IPS-11a (cell line): Measurements from ENCODE around the gene COPE.
A peak's percentile ranks its signal among the peaks of the same experiment; 100 is the strongest.
"Not testable (repeated sequence)": the region's sequence is repeated elsewhere in the genome, so short reads cannot be mapped to it uniquely, and the experiment has no call there.

Experiments used
- H3K4me3 ChIP-seq: one replicate; pipeline ENCODE4 v1.5.1; 2013; ENCODE audit warnings: low read depth, low read length, control low read depth

Gene COPE

DNA sequence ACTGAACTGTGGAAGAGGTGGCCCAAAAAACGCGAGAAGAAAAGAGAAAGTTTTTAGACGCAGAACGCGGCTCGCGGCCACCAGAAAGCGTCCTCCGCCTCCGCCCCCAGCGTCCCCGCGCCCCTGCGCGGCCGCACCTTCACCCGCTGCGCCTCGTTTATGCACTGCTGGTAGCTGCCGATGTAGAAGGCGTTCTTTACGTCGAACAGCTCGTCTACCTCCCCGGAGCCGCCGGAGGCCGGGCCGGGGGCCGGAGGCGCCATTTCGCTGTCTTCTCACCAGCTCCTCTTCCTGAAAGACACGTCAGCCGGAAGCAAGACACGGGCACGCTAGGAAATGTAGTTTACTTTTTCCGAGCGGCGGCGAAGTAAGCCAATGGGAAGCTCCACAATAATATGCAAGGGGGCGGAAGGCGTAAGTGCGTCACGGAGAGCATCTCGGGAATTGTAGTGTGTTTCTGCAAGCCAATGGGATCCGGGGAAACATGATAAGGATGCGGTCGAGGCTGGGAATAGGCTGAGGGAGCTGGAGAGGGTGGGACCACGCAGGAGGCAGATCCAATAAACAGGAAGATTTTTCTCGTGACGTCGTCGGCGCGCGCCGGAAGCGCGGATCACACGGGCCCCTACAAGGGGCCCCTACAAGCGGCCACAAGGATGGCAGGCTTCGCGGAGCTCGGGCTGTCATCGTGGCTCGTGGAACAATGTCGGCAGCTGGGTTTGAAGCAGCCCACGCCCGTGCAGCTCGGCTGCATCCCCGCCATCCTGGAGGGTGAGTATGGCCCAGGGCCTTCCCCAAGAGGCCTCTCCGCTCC, at the start of gene COPE, which contains the start of gene DDX49:
TSS of gene COPE (minus strand) at position 302 of the 814 bp plus-strand sequence. CDS start at position 263, 39 bp downstream.
TSS of gene DDX49 (plus strand) at position 630 of the 814 bp plus-strand sequence. CDS start at position 657, 27 bp downstream.
- peak within 1 kb of the TSS; percentile 84 for H3K4me3 ChIP-seq

DNA sequence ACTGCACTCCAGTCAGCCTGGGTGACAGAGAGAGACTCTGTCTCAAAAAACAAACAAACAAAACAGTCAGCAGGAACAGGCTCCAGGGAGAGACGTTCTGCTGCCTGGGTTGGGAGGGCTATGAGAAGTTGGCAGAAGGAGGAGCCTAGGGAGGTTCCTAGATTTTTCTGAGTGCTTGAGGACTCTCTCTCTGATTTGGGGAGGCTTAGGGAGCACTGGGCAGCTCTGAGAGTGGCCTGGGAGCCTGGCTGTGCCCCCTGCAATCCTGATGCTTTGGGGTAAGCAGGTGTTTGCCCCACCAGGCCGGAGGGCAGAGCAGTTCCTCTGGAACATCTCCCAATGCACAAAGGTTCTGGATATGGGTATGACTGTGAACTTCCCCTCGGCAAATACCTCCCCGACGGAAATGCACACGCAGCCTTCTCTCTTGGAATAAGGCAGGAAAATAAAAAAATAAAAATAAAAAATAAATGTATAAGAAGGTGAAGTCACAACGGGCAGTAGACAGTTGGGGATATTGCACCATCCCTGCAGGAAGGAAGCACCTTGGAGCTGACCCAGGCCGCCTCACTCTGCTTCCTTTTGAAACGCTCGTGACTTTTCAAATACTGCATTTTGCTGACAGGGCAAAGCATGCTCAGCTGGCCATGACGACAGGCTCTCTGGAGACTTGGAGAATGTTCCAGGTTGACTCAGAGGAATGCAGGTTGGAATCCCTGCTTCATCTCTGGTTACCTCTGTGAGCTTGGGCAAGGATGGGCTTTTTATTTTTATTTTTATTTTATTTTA, 48.4 kb upstream of the COPE start:
- no peak overlapping the region for H3K4me3 ChIP-seq

DNA sequence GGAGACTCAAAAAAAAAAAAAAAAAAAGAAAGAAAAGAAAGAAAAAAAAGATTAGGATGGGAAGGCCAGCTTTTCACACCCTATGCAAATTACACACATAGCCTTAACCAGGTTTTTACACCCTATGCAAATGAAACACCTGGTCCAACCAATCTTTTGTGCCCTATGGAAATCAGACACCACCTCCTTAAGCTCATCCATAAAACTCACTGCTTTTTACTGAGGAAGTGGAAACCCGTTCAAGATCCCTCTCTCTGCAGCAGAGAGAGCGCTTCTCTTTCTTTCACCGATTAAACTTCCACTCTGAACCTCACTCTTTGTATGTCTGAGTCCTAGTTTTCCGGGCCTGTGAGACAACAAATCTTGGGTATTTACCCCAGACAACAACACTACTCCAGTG, 47.1 kb upstream of the COPE start:
- no peak overlapping the region for H3K4me3 ChIP-seq

DNA sequence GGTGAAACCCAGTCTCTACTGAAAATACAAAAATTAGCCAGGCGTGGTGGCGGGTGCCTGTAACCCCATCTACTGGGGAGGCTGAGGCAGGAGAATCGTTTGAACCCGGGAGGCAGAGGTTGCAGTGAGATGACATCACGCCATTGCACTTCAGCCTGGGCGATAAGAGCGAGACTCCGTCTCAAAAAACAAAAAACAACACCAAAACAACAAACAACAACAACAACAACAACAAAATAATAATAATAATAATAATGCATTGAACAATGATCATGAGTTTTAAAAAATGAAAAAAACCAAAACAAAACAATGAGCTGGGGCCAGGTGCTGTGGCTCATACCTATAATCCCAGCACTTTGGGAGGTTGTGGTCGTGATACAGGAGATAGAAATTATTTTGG, 44.9 kb upstream of the COPE start:
- no peak overlapping the region for H3K4me3 ChIP-seq

DNA sequence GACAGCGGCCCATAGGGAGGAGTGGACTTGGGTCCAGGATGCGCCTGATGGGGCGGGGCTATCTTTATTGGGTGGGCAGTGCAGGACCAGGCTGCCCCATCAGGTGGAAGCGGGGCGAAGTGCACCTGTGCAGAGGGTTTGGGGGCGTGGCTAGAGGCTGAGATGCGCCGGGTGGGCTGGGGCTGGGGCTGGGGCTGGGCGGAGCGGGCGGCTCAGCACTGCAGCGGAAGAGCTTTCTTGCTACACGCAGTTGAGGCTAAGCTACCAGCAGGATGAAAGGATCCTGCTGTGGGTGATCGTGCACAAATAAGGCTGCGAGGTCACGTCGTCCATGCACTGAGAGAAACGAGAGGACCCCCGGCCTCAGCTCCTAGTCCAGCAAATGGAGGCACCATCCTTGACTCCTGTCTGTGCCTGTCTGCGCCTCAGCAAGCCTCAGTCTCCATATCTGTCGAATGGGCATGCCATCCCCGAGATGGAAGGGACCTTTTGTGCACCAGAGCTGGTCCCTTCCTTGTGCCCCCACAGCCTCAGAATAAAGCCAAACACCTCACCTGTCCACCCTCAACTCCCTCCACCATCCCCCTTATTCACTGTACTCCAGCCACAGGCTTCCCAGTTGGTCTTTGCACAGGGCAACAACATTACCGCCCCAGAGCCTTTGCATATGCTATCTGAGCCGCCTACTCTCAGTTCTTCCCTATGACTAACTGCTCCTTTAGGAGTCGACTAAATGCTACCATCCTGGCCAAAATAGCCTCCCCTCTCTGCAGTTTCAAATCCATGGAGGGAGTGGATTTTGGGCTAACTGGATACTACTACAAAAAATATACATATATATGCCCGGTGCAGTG, 42.8 kb upstream of the COPE start:
- no peak overlapping the region for H3K4me3 ChIP-seq

DNA sequence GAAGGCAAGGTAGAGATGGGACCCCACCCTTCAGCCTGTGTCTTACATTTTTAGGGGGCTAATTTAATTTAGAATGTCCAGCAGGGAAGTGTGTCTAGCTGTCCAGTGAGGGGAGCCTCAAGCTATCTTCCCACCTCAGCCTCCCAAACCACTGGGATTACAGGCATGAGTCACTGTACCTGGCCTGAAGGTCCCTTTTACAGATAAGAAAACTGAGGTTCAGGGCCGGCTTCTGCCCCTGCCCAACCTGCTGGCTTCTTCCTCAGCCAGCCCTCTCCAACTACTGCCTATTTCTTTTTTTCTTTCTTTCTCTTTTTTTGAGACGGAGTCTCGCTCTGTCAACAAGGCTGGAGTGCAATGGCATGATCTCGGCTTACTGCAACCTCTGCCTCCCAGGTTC, 41.2 kb upstream of the COPE start:
- H3K4me3 ChIP-seq: no peak overlapping the region

DNA sequence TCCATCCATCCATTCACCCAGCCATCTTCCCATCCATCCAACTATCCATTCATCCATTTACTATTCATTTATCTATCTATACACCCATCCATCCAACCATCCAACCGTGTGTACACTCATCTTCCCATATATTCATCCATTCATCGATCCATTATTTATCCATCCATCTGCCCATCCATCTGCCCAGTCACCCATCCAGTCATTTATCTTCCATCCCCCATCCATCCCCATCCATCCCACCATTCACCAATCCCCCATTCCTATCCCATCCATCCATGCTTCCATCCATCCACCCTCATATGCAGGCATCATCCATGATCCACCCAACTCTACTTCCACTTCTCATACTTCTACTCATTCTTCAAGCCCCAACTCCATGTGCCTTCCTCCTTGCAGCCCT, 35.9 kb upstream of the COPE start:
- no peak overlapping the region for H3K4me3 ChIP-seq

DNA sequence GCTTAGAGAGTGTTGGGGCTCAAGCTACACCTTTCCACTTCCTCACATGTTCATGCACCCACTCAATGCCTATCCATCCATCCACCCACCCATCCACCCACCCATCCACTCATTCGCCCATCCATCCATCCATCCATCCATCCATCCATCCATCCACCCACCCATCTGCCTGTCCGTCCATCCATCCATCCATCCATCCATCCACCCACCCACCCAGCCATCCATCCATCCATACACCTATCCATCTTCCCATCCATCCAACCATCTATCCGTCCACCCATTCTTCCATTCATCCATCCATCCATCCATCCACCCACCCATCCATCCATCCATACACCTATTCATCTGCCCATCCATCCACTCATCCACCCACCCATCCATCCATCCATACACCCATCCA, 34.9 kb upstream of the COPE start:
- no peak overlapping the region for H3K4me3 ChIP-seq

DNA sequence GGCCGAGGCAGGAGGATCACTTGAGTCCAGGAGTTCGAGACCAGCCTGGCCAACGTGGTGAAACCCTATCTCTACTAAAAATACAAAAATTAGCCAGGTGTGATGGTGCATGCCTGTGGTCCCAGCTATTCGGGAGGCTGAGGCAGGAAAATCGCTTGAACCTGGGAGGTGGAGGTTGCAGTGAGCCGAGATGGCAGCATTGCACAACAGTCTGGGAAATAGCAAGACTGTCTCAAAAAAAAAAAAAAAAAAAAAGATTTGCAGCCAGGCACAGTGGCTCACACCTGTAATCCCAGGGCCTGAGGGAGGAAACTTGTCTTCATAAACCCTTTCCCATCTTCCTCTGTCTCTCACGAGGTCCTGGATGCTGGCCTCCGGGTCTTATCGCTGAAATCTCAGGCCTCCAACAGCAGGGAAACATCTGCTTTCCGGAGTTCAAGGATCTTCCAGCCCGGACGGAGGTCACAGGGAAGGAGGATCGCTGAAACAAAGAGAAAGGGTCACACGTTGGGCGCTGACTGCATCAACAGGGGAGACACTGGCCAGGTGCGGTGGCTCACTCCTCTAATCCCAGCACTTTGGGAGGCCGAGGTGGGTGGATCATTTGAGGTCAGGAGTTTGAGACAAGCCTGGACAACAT, 33.3 kb upstream of the COPE start:
- not testable (repeated sequence) for H3K4me3 ChIP-seq

DNA sequence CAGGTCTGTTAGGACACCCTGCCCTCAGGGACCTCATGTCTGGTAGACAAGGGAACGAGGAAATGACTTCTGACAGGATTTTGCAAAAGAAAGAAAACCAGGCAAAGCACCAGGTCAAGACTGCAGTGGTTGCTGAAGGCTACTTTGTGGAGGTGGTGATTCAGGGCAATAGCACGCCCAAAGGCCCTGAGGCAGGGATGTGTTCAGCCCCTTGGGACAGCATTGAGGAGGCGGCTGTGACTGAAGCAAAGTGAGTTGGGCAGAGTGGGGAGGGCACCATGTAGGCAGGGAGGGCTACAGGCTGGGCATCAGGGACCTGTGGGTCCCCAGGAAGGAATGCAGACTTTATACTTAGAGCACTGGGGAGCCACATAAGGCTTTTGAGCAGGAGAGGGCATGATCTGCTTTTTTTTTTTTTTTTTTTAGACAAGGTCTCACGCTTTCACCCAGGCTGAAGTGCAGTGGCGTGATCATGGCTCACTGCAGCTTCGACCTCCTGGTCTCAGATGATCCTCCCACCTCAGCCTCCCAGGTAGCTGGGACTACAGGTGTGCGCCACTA, 32.6 kb upstream of the COPE start:
- H3K4me3 ChIP-seq: no peak overlapping the region

DNA sequence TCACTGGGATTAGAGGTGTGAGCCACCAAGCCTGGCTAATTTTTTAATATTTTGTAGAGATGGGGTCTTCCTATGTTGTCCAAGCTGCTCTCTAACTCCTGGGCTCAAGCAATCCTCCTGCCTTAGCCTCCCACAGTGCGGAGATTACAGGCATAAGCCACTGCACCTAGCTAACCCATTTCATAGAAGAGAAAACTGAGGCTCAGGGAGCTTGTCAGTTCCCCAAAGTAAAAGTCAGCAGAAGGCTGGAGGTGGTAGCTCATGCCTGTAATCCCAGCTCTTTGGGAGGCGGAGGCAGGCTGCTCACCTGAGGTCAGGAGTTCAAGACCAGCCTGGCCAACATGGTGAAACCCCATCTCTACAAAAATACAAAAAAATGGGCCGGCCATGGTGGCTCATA, 30.7 kb upstream of the COPE start:
- H3K4me3 ChIP-seq: no peak overlapping the region

DNA sequence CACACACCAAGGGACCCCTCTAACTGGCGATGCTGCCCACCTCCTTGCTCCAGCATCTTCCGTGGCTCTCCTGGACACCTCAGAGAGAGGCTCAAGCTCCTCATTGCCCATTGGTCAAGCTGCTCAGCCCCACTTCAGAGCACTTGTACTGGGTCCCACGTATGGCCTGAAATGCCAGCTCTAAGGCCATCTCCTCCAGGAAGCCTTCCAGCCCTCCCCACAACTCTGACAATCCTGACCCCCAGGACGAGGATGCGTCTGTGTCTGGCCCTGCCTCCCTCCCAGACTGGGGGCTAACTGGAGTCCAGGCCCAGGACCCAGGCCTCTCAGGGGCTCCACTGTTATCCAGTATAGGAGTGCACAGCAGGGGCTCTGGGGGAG, 29.8 kb upstream of the COPE start:
- no peak overlapping the region for H3K4me3 ChIP-seq

DNA sequence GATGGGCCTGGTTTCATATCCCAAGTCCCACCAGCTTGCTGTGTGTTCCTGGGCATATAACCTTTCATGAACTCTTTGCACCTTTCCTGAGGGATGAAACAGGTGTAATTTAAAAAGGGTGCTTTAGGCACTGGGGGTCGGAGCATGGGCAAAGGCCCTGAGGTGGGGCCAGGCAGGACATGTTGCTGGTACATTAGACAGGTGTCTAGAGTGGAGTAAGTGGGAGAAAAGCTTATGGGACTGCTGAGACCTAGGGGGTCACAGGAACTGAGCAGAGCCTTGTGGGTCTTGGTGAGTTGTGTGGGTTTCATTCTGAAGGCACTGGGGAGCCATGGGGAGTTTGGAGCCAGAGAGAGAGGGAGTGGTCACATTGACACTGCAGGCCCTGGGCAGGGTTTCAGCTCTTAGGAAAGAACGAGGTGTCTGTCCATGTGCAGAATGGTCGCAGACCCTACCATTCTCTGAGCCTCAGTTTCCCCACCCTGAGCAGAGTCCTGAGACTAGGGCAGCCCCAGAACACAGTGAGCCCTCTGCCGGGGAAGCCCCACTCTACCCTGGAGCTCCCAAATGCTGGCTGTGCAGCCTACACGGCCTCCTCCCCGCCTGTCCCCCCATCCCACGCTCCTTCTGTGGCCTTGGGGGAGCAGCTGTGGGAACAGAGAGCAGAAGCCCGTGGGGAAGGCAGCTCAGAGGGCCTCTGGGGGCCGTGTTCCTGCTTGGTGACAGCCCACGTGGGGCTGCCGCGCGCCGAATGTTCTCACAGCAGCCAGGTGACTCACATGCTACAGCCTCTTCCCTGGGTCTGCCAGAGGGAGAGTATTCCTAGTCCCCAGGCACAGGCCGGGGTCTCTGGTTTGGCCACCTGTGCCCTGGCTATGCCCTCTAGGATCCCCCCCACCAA, 29.1 kb upstream of the COPE start:
- H3K4me3 ChIP-seq: no peak overlapping the region

DNA sequence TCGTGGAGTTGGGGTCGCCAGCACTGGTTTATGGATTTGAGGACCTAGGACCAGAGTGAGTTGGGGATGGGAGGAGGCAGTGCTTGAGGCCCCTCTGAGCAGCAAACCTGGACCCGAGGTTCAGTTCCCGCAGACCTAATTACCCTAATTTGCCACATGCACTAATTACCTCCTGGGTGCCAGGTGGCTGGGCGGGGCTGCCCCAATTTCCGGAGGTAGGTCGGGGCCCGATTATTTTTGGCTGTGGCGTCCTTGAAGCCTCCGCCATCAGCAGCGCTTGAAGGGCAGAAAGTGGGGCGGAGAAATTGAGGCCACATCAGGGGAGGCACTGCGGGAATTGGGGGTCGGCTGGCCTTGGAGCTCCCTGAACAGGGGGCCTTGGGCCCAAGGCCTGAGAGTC, 27.7 kb upstream of the COPE start:
- H3K4me3 ChIP-seq: no peak overlapping the region

DNA sequence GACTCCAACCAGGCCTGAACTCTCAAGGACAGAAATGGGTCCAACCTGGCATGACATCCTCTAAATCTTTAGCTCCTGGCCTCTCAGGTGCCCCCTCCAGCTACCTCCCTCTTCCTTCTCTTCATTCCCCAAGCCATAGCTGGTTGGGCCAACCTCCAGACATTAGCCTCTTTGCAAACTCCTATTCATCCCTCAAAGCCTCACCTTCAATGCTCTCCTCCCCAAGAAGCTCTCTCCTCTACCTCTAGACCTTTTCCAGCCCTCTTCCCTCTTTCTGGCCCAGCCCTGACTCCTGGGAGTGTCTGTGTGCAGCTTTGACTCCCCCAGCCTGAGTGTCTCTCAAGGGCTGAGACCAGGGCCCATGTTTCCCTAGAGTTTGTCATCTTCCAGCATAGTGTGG, 27.1 kb upstream of the COPE start:
- H3K4me3 ChIP-seq: no peak overlapping the region

DNA sequence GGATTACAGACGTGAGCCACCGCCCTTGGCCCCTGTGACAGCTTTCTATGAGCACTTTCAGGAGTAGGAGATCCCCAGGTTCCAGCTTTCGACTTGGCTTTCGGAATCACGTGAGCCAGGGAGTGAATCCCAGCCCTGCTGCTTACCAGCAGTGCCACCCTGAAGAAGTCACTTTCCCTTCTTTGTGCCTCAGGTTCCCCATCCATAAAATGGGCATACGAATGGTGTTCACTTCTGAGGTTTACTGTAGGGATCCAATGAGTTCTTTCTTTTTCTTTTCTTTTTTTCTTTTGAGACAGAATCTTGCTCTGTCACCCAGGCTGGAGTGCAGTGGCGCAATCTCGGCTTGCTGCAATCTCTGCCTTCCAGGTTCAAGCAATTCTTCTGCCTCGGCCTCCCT, 26.1 kb upstream of the COPE start:
- H3K4me3 ChIP-seq: no peak overlapping the region

DNA sequence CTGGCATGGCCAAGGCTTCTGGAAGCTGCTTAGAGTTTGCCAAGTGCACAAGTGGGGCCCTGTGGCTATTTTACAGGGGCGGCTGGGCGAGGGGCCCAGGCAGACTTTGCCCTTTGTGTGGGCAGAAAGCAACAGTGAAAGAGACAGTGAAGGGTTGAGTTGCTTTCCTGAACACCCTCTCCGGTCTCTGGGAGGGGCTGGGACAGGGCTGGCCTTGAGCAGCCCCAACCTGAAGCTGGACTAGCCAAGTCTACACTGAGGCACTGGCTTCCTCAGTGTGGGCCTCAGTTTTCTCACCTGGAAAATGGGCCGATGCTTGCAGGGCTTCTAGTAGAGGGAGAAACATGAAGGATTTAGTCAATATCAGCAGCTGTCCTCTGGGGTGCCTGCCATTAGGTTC, 24.3 kb upstream of the COPE start:
- H3K4me3 ChIP-seq: no peak overlapping the region

DNA sequence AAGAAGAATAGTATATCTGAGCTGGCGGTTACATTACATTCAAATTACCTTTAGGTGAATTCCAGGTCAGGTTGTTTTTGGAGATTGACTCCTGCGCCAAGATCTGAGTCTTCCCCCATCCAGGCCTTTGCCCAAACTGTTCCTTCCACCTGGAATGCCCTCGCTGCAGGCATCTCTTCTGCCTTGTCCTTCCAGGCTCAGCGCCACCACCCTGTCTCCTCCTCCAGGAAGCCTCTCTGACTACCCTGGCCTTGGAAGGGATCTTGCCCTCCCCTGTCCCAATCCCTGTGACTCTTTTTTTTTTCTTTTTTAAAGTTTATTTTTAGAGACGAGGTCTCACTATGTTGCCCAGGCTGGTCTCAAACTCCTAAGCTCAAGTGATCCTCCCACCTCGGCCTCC, 23.5 kb upstream of the COPE start:
- H3K4me3 ChIP-seq: no peak overlapping the region

DNA sequence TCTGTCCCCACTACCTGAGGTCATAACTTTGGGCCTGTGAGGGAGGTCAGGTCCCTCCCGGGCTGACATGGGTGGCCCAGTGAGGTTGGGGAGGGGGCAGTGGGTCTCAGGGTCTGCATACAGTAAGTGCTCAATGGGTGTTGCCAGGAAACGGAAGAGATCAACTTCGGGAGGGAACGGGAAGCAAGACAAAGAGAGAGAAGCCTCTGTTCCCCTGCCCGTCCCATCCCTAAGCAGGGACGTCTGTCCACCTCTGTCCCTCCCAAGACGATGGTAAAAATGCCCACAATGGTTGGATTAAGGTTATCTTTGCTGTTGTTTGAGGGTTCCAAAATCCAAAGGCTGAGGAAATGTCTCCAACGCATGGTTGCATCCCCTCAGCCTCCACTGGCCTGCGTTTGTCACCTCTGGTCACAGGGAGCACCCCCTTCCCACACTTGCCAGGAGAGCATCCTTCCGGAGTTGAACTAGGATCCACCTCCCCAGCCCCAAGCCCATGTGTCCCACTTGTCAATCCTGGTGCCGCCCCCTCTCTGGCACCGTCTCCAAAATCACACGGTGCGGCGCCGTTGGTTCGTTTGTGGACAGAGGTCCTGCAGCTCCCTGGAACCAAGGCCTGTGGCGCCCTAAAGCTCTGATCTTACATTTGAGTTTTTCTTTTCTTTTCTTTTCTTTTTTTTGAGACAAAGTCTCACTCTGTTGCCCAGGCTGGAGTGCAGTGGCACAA, 22.6 kb upstream of the COPE start:
- no peak overlapping the region for H3K4me3 ChIP-seq
